ENCODE measurements around the gene TMEM98.
"Not testable (repeated sequence)": the region's sequence is repeated elsewhere in the genome, so short reads cannot be mapped to it uniquely, and the experiment has no call there.

The TMEM98 gene

GRCh38 chr17:32987868-32988267, 59.9 kb downstream of the TMEM98 start:
- not testable (repeated sequence) for DNase-seq

GRCh38 chr17:32988481-32989101, 60.6 kb downstream of the TMEM98 start:
- DNase-seq = no peak

GRCh38 chr17:32992321-32993033, 64.5 kb downstream of the TMEM98 start:
- DNase-seq = no peak

GRCh38 chr17:32993977-32994376, 66.0 kb downstream of the TMEM98 start:
- DNase-seq = no peak

Measured in NCI-H1417 treated with DMSO at 0.1 percent for 48 hours (cell line).